Endodermal cell (in vitro differentiated cells): Measurements from ENCODE around the gene HTR2A. TPM values are rescaled to one million over a fixed set of nuclear protein-coding genes. Genes with fewer than 3 reads are reported as not detected.

ENCODE experiments used
- DNase-seq: peaks from one replicate; pipeline ENCODE4 v3.0.0-alpha.2; 2017
- H3K27ac ChIP-seq: 2 replicates; pipeline ENCODE4 v1.5.1; 2013; ENCODE audit warnings: mild to moderate bottlenecking, low read depth, low read length, moderate library complexity
- H3K27me3 ChIP-seq: 2 replicates; pipeline ENCODE4 v1.6.1; 2013; ENCODE audit warnings: mild to moderate bottlenecking, low read length, moderate library complexity; ENCODE audit not compliant: insufficient read depth, control insufficient read depth, poor library complexity, severe bottlenecking
- H3K36me3 ChIP-seq: 2 replicates; pipeline ENCODE4 v1.7.0; 2013; ENCODE audit warnings: mild to moderate bottlenecking, low read length, moderate library complexity; ENCODE audit not compliant: control insufficient read depth, insufficient read depth
- H3K4me1 ChIP-seq: one replicate; pipeline ENCODE4 v1.7.0; 2013; ENCODE audit warnings: low read length; ENCODE audit not compliant: control insufficient read depth, insufficient read depth
- H3K4me3 ChIP-seq: 2 replicates; pipeline ENCODE4 v1.5.1; 2013; ENCODE audit warnings: mild to moderate bottlenecking, low read length, moderate library complexity
- H3K9ac ChIP-seq: 2 replicates; pipeline ENCODE4 v1.6.1; 2013; ENCODE audit warnings: mild to moderate bottlenecking, low read length, moderate library complexity; ENCODE audit not compliant: poor library complexity, severe bottlenecking; ENCODE audit errors: extremely low read depth
- H3K9me3 ChIP-seq: 2 replicates; pipeline ENCODE4 v1.6.1; 2013; ENCODE audit warnings: mild to moderate bottlenecking, low read length, moderate library complexity; ENCODE audit not compliant: control insufficient read depth
- H3K27ac Mint-ChIP-seq: 2 replicates; pipeline ENCODE4 v1.8.0; 2020; ENCODE audit warnings: mixed read lengths
- H3K27me3 Mint-ChIP-seq: 2 replicates; pipeline ENCODE4 v1.8.0; 2021; ENCODE audit warnings: mild to moderate bottlenecking, mixed read lengths; ENCODE audit not compliant: insufficient read depth
- H3K36me3 Mint-ChIP-seq: 2 replicates; pipeline ENCODE4 v1.8.0; 2020; ENCODE audit warnings: low read depth, mixed read lengths
- H3K4me1 Mint-ChIP-seq: 2 replicates; pipeline ENCODE4 v1.8.0; 2020; ENCODE audit warnings: mixed read lengths
- H3K4me3 Mint-ChIP-seq: 2 replicates; pipeline ENCODE4 v1.8.0; 2020; ENCODE audit warnings: mild to moderate bottlenecking, moderate library complexity, mixed read lengths
- H3K9me3 Mint-ChIP-seq: 2 replicates; pipeline ENCODE4 v1.8.0; 2020; ENCODE audit warnings: mild to moderate bottlenecking, mixed read lengths
- WGBS, 2 experiments: methylation state at CpG; one replicate each; pipeline versions ENCODE4 v1.1.5 to v1.1.7; 2013; ENCODE audit warnings: missing lambda C conversion rate in 2 of 2, mixed read lengths in 1 of 2; ENCODE audit not compliant: insufficient coverage in 1 of 2, insufficient read length in 1 of 2; 5-methylcytosine and 5-hydroxymethylcytosine counted together
- total RNA-seq, 2 donors: library from RNA; stranded (reverse); fragmentation: NEBNext Ultra II Directional in 1 of 2; extraction: Animal tissue kit (Norgen Biotek cat#: 25700) in 1 of 2; gene quantifications; 2 replicates in 1 of 2; 3 replicates in 1 of 2; pipeline ENCODE4 v1.2.1, GENCODE V29; 2021
- TF ChIP-seq, protein P1 (sequence below): fragments of 200-600 bp; sonication (generic); conservative IDR thresholded peaks from 2 replicates; pipeline ENCODE4 v1.5.0; 2021; ENCODE audit warnings: antibody characterized with exemption, mild to moderate bottlenecking

HTR2A gene
- total RNA-seq, 2 donors from 2014 or later: not detected

- H3K27me3 Mint-ChIP-seq: no peaks in the 10 kb centered on the region
- DNase-seq: no peak
- Histone ChIP-seq H3K4me1 (no peaks in the 10 kb centered on the region), H3K9ac (no peak overlapping the region), H3K27me3 (no peaks in the 10 kb centered on the region), H3K36me3 (no peaks in the 10 kb centered on the region), H3K9me3 (no peaks in the 10 kb centered on the region), H3K27ac (no peak overlapping the region), H3K4me3 (no peak overlapping the region)
- TF ChIP-seq, protein P1, sequence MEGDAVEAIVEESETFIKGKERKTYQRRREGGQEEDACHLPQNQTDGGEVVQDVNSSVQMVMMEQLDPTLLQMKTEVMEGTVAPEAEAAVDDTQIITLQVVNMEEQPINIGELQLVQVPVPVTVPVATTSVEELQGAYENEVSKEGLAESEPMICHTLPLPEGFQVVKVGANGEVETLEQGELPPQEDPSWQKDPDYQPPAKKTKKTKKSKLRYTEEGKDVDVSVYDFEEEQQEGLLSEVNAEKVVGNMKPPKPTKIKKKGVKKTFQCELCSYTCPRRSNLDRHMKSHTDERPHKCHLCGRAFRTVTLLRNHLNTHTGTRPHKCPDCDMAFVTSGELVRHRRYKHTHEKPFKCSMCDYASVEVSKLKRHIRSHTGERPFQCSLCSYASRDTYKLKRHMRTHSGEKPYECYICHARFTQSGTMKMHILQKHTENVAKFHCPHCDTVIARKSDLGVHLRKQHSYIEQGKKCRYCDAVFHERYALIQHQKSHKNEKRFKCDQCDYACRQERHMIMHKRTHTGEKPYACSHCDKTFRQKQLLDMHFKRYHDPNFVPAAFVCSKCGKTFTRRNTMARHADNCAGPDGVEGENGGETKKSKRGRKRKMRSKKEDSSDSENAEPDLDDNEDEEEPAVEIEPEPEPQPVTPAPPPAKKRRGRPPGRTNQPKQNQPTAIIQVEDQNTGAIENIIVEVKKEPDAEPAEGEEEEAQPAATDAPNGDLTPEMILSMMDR: no peak
- no peak overlapping the region for H3K4me3 Mint-ChIP-seq
- no peak overlapping the region for H3K27ac Mint-ChIP-seq
- 94% methylated on average over 5 of the region's 5 CpGs for WGBS, 2 experiments
- H3K4me1 Mint-ChIP-seq: no peaks in the 10 kb centered on the region
- no peaks in the 10 kb centered on the region for H3K36me3 Mint-ChIP-seq
- H3K9me3 Mint-ChIP-seq: no peaks in the 10 kb centered on the region
Observed at GRCh38 chr13:46874006-46874405, 22.8 kb downstream of the HTR2A start.

DNA sequence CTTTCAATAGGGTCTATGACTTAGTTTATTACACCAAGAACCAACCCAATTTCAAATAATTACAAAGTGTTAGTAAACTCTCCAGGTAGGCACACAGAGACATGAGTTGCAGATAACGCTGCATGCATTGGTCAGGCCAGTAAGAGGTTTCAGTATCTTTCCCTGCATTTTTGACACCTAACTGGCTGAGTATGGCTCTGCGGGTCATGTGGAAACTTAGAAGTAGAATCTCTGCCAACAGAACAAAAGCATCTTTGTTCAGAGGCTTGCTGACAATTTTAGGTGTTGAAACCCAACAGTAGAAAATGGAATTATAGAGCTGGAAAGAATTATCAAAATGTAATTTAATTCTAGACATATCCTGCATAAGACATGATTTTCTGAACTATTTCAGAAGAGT lies 25.3 kb downstream of the HTR2A start:
- Histone ChIP-seq H3K9ac (no peak overlapping the region), H3K9me3 (no peaks in the 10 kb centered on the region), H3K4me1 (no peaks in the 10 kb centered on the region), H3K27ac (no peak overlapping the region), H3K36me3 (no peaks in the 10 kb centered on the region), H3K4me3 (no peak overlapping the region), H3K27me3 (no peaks in the 10 kb centered on the region)
- Mint-ChIP-seq H3K27ac (no peak overlapping the region), H3K4me3 (no peak overlapping the region), H3K9me3 (no peaks in the 10 kb centered on the region), H3K4me1 (no peaks in the 10 kb centered on the region), H3K27me3 (no peaks in the 10 kb centered on the region), H3K36me3 (no peaks in the 10 kb centered on the region)
- no peak for DNase-seq
- TF ChIP-seq, protein P1: no peak
- 91% methylated on average over 1 to 2 of the region's 2 CpGs for WGBS, 2 experiments

DNA sequence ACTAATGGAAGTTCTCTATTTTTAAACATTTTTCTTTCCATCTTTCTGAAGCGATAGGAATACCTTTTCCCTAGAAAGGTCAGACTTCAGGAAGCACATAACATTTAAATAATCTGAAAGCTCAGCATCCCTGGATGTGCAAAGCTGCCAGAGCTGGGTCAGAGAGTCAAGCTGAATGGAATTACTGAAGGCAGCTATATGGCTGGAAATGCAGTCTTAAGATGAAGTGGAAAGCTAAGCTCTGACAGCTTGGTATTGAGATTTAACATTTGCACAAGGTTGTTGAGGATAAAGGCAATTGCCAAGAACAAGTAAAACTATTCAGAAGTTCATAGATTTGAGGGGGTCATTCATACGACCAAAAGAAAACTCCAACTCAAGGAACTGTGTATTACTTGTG lies 28.8 kb downstream of the HTR2A start:
- no peaks in the 10 kb centered on the region for H3K9me3 Mint-ChIP-seq
- Histone ChIP-seq H3K27me3 (no peaks in the 10 kb centered on the region), H3K9ac (no peak overlapping the region), H3K27ac (no peak overlapping the region), H3K36me3 (no peaks in the 10 kb centered on the region), H3K9me3 (no peaks in the 10 kb centered on the region), H3K4me1 (no peaks in the 10 kb centered on the region), H3K4me3 (no peak overlapping the region)
- WGBS, 2 experiments: 85% methylated on average over 2 of the region's 2 CpGs; no CpG with 5 or more reads in 1 of the 2 experiments
- no peak for DNase-seq
- H3K27ac Mint-ChIP-seq: no peak overlapping the region
- H3K27me3 Mint-ChIP-seq: no peaks in the 10 kb centered on the region
- no peak overlapping the region for H3K4me3 Mint-ChIP-seq
- H3K36me3 Mint-ChIP-seq: no peaks in the 10 kb centered on the region
- no peaks in the 10 kb centered on the region for H3K4me1 Mint-ChIP-seq
- TF ChIP-seq, protein P1: no peak
